ENCODE results near the gene PTPN2.

PTPN2 gene

GRCh38 chr18:12883684-12884405, at the start of gene PTPN2:
PTPN2 (minus strand) TSS chr18:12884237; CDS start chr18:12884141, 96 bp downstream.
- peak within 1 kb of the TSS; percentile 88 for H3K9ac ChIP-seq (ENCODE audit: low read length)
- H3K36me3 ChIP-seq (replicated peaks; ENCODE audit: low read depth, low read length) = no peaks in the 10 kb centered on the region
- no peak for TF ChIP-seq EZH2phosphoT487 (IDR thresholded peaks at IDR 0.05; ENCODE audit: low read depth)
- no peak for TF ChIP-seq CTCF (IDR thresholded peaks at IDR 0.05; ENCODE audit: low read depth, low read length)
- peak within 1 kb of the TSS; percentile 93 for H3K4me3 ChIP-seq (ENCODE audit: low read length)
- peak within 1 kb of the TSS; percentile 94 for H3K4me2 ChIP-seq (ENCODE audit: low read length)
- H3K27me3 ChIP-seq (ENCODE audit: low read depth, low read length) = no peaks in the 10 kb centered on the region
- H2AFZ ChIP-seq (ENCODE audit: low read depth, low read length) = peak within 1 kb of the TSS; percentile 61
- H3K27ac ChIP-seq (ENCODE audit: low read length) = peak within 1 kb of the TSS; percentile 88
- no peaks in the 10 kb centered on the region for H3K9me3 ChIP-seq (ENCODE audit: insufficient read depth, low read length)
- peaks cover 47% of the 10 kb centered on the region for H3K79me2 ChIP-seq (ENCODE audit: low read length)
- peaks cover 54% of the 10 kb centered on the region for H3K4me1 ChIP-seq (ENCODE audit: low read length)
- H4K20me1 ChIP-seq (ENCODE audit: insufficient read depth, low read length) = peaks cover 30% of the 10 kb centered on the region

- Histone ChIP-seq H3K27me3 (ENCODE audit: low read depth, low read length) (no peaks in the 10 kb centered on the region), H3K27ac (ENCODE audit: low read length) (no peak overlapping the region), H3K4me3 (ENCODE audit: low read length) (no peak overlapping the region), H3K9me3 (ENCODE audit: insufficient read depth, low read length) (no peaks in the 10 kb centered on the region), H4K20me1 (ENCODE audit: insufficient read depth, low read length) (no peaks in the 10 kb centered on the region), H3K4me2 (ENCODE audit: low read length) (no peak overlapping the region), H3K79me2 (ENCODE audit: low read length) (no peaks in the 10 kb centered on the region), H3K36me3 (replicated peaks; ENCODE audit: low read depth, low read length) (no peaks in the 10 kb centered on the region), H3K9ac (ENCODE audit: low read length) (no peak overlapping the region), H2AFZ (ENCODE audit: low read depth, low read length) (no peak overlapping the region), H3K4me1 (ENCODE audit: low read length) (no peaks in the 10 kb centered on the region)
- TF ChIP-seq CTCF (IDR thresholded peaks at IDR 0.05; ENCODE audit: low read depth, low read length) (no peak), EZH2phosphoT487 (IDR thresholded peaks at IDR 0.05; ENCODE audit: low read depth) (no peak)
Measured at GRCh38 chr18:12933327-12933726, 49.3 kb upstream of the PTPN2 start.

- no peak overlapping the region for H3K9ac ChIP-seq (ENCODE audit: low read length)
- no peaks in the 10 kb centered on the region for H3K4me1 ChIP-seq (ENCODE audit: low read length)
- TF ChIP-seq EZH2phosphoT487 (IDR thresholded peaks at IDR 0.05; ENCODE audit: low read depth) = no peak
- TF ChIP-seq CTCF (IDR thresholded peaks at IDR 0.05; ENCODE audit: low read depth, low read length) = no peak
- H4K20me1 ChIP-seq (ENCODE audit: insufficient read depth, low read length) = no peaks in the 10 kb centered on the region
- H3K27ac ChIP-seq (ENCODE audit: low read length) = no peak overlapping the region
- H3K4me2 ChIP-seq (ENCODE audit: low read length) = no peak overlapping the region
- no peak overlapping the region for H2AFZ ChIP-seq (ENCODE audit: low read depth, low read length)
- H3K4me3 ChIP-seq (ENCODE audit: low read length) = no peak overlapping the region
- H3K79me2 ChIP-seq (ENCODE audit: low read length) = no peaks in the 10 kb centered on the region
- no peaks in the 10 kb centered on the region for H3K9me3 ChIP-seq (ENCODE audit: insufficient read depth, low read length)
- H3K27me3 ChIP-seq (ENCODE audit: low read depth, low read length) = no peaks in the 10 kb centered on the region
- no peaks in the 10 kb centered on the region for H3K36me3 ChIP-seq (replicated peaks; ENCODE audit: low read depth, low read length)
Measured at GRCh38 chr18:12930908-12931307, 46.9 kb upstream of the PTPN2 start.

- no peak overlapping the region for H2AFZ ChIP-seq (ENCODE audit: low read depth, low read length)
- no peaks in the 10 kb centered on the region for H3K27me3 ChIP-seq (ENCODE audit: low read depth, low read length)
- TF ChIP-seq CTCF (IDR thresholded peaks at IDR 0.05; ENCODE audit: low read depth, low read length) (no peak), EZH2phosphoT487 (IDR thresholded peaks at IDR 0.05; ENCODE audit: low read depth) (no peak)
- H3K4me2 ChIP-seq (ENCODE audit: low read length) = no peak overlapping the region
- H3K4me1 ChIP-seq (ENCODE audit: low read length) = no peaks in the 10 kb centered on the region
- H3K27ac ChIP-seq (ENCODE audit: low read length) = no peak overlapping the region
- no peaks in the 10 kb centered on the region for H4K20me1 ChIP-seq (ENCODE audit: insufficient read depth, low read length)
- no peaks in the 10 kb centered on the region for H3K79me2 ChIP-seq (ENCODE audit: low read length)
- no peaks in the 10 kb centered on the region for H3K9me3 ChIP-seq (ENCODE audit: insufficient read depth, low read length)
- H3K4me3 ChIP-seq (ENCODE audit: low read length) = no peak overlapping the region
- H3K9ac ChIP-seq (ENCODE audit: low read length) = no peak overlapping the region
- H3K36me3 ChIP-seq (replicated peaks; ENCODE audit: low read depth, low read length) = no peaks in the 10 kb centered on the region
Measured at GRCh38 chr18:12930376-12930775, 46.3 kb upstream of the PTPN2 start.
